HG03025 (cell line): Measurements from ENCODE around the gene KXD1.
"Not testable (repeated sequence)": the region's sequence is repeated elsewhere in the genome, so short reads cannot be mapped to it uniquely, and the experiment has no call there.

Experiments
- ATAC-seq: cut with Tn5 transposase; IDR thresholded peaks from one replicate; pipeline ENCODE4 v1.9.1; 2021; ENCODE audit warnings: mild to moderate bottlenecking, moderate library complexity; ENCODE audit not compliant: unreplicated experiment, low FRiP score

Gene KXD1

DNA sequence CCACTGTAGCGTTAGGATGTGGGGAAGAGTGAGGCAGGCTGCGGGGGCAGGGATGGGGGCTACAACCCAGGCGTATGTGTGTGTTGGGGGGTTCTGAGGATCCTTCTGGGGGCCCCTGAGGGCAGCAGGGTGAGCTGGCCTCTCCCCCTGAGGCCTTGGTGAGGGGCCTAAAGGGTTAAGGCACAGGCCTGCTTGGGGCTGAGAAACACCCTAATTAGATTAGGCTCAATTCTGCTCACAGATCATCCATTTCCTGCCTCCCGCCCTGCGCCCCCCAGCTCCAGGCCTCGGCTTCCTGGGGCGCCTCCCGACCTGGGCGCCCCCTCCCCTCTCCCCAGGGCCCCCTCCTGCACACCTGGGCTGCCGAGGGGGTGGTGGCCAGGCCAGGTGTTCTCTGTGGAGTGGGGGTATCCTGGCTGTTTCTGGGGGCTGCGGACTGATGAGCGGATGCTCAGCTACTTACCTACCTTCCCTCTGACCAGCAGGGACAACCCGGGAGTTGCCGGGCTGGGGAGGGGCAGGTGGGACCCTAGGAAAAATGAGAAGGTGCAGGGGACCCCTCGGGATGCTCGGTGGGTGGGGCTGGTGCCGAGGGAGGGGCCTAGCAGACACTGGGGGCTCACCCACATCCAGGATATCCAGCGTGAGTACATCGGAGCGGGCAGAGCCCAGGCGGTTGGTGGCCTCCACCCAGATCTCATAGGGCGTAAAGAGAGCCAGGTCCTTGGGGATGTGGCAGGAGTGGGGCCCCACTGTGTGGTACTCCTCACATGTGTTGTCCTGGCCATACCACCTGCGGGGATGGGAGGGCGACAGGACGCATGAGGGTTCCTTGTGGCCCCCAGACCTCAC is 40.4 kb downstream of the KXD1 start:
- ATAC-seq = no peak

DNA sequence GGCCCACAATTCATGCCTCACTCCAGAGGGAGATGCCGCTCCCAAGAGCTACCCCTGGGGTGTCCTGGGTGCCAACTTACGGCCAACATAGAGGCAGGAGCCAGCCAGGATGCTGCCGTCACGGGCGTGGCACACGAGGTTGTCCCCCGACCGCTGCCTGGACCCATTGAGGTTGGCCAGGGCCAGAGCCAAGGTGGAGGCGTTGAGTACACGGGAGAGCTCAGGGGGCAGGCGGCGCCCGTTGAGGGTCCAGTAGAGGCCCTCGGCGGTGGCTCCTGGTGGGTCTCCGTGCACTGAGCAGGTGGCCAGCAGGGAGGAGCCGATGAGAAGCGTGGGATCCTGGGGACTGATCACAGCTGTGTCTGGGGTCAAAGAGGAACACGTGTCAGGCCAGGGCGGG is 41.8 kb downstream of the KXD1 start:
- ATAC-seq = no peak

GRCh38 chr19:18600692-18601397 is 43.2 kb downstream of the KXD1 start:
- ATAC-seq = not testable (repeated sequence)

GRCh38 chr19:18601875-18602274 is 44.2 kb downstream of the KXD1 start:
- no peak for ATAC-seq

DNA sequence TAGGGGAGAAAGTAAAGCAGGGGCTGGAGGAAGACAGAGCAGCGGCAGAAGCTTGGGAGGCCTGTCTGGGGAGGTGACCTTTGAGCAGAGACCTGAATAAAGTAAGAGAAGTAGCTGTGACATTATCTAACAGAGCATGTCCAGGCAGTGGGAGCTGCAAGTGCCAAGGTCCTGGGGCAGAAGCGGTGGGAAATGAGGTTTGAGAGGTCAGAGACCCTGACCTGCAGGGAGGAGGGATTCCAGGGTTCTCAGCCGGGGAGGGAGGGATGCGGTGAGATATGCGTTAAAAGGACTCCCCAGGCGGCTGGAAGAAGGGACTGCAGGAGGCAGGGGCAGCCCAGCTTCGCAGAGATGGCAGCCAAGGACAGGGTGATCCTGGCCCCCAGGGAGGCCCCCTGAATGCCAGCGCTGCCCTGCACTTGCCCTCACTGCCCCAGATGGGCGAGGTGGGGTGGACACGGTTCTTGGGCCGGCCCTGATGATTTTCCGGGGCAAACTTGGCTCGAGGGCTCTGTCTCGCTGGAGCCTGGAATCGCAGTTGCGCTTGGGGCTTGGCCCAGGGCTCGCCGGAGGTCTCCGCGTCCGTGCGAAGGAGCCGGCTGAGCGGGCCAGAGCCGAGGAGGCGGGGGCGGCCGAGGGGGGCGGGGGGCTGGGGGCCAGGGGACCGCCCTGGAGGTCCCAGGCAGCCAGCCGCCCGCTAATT is 45.7 kb downstream of the KXD1 start:
- ATAC-seq = no peak

DNA sequence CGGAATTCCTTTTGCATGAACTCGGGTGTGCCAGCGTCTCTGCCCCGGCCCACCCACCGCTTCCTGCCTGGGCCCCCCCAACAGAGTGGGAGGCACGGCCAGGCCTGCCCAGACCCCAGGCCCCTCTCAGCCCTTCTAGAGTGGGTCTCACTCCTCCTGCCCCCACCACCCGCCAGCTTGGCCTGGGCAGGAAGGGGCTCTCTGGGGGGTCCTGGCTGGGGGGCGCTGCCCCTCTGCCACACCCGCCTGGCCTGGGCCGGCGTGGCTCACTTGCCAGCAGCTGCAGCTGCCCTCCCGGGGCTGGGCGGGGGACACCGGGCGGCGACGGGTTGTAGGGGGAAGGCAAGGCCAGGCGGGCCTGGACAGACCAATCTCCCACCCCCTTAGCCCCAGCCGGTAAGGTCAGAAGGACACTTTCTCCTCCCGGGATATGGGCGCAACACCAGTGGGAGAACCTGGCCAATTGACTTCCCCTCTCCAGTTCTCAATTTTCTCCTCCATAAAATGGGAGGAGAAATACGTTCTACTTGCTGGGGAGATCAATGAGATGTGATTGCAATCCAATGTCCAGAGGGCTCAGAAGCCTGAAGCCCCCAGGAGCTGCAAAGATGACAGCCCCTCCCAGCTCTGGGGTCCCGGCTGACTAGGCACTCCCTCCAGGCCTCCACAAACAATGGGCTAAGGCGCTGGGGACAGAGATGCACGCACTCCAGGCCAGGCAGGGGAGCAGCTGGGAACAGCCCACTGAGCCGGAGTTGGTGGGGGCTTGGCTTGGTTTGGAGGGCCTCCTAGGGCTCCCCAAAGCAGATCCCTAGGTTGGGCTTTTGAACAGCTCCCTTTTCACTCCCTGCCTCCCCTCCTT is 46.5 kb downstream of the KXD1 start:
- no peak for ATAC-seq

DNA sequence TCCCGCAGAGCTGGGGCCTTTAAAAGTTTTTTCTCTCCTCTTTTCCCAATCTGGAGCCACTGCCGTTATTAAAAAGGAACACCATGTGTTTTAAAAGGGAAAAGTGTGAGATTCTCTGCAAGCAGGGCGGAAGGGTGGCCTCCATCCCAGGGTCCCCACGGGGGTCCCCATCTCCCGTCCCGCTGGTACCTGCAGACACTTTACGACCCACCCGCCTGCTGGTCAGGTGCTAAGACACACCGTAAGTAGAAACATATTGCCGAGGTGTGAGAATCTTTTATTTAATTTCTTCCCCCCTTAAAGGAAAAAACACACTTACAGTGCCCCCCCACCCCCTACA is 47.1 kb downstream of the KXD1 start:
- ATAC-seq = no peak

DNA sequence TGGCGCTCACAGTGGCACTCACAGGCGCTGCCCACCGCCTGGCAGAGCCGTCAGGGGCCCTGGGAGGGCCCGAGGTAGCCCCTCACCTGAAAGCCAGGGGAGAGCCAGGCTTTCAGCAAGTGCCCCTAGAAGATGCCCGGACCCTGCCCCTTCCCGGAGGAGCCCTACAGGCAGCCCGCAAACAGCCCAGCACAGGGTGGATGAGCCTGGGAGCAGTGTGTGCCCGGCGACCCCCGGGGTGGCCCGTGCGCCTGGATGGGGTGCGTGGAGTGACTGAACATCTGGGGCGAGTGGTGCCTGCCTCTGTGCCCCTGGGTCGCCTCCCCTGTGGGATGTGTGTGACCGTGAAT is 47.5 kb downstream of the KXD1 start:
- no peak for ATAC-seq

GRCh38 chr19:18605546-18606280 is 48.0 kb downstream of the KXD1 start:
- no peak for ATAC-seq

DNA sequence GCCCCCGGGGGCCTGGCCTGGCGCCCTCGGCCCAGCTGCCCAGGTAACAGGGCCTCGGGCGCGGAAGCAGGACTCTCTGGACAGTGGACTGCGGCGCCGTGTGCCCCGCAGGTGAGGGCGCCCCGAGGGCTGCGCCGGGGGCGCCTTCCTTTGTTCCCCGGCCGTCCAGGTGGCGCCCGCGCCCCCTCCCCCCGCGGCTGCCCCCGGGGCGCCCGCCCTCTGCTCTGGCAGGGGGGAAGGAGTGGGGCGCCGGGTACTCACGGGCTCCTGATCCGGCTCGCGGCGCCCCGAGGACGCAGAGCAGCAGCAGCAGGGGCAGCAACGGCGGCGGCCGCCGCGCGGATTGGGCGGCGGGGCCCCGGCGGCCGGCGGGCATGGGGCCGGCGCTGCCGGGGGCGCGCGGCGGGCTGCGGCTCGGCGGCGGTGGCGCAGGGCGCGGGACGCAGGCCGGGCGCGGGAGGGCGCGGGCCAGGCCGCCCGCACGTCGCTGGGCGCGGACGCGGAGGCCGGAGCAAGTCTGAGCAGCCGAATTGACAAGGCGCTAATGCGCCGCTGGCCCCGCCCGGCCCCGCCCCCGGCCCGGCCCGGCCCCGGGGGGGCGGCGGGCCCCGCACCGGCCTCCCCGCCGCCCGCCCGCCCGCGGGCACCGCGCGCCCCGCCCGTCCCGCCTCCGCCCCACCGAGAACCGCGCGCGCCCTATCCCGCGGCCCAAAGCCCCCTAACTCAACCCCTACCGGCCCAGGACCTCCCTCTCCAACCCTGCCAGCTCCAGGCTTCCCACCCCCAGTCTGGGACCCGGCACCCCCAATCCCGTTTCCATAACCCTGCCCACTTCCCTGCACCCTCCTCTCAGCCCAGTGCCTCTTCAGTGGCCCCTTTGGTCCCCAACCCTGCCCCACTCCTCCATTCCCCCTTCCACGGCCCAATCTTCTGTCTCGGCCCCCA is 48.9 kb downstream of the KXD1 start, which contains the start of gene CRLF1:
CRLF1 (minus strand) TSS at position 519 of the 945 bp plus-strand sequence; CDS start at position 376, 143 bp downstream.
- ATAC-seq = no peak

DNA sequence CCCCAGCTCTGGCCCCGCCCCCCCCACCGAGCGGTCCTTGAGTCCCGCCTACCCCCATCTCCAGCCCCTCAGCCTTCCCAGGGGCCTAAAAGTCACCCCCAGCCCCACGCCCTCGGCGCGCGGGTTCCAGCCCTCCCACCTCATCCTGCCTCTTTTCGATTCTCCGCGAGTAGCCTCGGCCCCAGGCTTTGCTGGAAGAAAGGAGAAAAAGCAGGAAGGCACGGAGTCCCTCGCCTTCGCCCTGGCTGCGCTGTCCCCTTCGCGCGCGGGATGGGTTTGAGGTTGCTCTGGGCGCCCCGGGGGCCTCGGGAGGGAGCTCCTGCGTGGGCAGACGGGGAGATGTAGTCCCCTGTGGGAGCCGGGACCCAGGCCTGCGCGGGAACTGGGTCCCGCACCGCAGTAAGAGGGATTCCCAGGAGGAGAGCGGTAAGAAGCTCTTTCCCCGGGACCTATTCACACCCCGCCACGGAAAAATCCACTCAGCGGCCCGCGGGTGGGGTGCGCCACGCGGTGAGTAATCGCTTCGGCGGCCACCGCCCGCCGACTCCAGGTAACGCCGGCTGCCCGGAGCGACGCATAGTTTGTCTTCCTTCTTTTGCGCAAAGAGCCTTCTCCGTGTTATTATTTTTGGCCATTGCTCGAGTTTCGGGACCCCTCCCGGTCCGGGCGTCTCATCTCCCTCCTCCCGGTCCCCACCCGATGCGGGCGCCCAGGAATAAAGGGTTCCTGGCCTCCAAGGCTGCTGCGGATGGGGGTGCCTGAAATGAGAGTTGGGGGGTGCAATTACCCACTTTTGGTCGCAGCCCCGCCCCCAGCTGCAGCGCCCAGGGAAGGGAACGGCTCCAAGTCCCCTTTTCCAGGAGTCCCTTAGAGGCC is 49.8 kb downstream of the KXD1 start:
- ATAC-seq = no peak

DNA sequence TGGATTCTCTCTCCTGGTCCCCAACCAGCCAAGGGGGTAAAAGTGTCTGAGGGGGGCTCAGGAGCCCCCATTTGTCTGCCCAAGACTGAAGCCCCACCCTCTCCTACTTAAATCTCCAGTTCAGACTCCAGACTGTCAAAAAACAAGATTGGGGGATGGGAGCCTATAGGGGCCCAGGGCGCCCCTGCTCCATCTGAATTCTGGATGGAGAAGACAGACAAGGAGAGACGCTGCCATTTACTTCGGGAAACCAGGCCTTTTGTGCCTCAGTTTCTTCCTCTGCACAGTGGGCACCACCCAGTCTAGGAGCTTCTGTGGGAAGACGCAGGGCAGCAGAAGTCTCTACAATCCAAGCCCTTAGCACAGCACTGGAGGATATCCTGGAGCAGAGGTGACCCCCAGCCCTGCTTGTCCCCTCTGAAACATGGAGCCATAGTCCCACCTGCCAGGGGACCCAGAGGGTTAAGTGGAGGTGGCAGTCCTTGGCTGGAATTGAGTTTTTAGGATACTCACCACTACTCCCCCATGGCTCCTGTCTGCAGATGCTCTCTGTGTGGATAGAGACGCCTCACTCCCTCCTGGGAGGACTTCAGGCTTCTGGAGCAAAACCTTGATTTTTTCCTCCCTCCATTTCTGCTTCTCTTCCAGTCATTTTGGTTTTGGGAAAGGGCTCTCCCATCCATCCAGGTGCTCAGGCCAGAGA is 50.6 kb downstream of the KXD1 start:
- ATAC-seq = no peak

GRCh38 chr19:18608805-18609716 is 51.4 kb downstream of the KXD1 start:
- ATAC-seq = no peak

- no peak for ATAC-seq
Observed at GRCh38 chr19:18609717-18610051, 52.0 kb downstream of the KXD1 start.

- ATAC-seq = no peak
Observed at GRCh38 chr19:18610245-18610555, 52.5 kb downstream of the KXD1 start.

DNA sequence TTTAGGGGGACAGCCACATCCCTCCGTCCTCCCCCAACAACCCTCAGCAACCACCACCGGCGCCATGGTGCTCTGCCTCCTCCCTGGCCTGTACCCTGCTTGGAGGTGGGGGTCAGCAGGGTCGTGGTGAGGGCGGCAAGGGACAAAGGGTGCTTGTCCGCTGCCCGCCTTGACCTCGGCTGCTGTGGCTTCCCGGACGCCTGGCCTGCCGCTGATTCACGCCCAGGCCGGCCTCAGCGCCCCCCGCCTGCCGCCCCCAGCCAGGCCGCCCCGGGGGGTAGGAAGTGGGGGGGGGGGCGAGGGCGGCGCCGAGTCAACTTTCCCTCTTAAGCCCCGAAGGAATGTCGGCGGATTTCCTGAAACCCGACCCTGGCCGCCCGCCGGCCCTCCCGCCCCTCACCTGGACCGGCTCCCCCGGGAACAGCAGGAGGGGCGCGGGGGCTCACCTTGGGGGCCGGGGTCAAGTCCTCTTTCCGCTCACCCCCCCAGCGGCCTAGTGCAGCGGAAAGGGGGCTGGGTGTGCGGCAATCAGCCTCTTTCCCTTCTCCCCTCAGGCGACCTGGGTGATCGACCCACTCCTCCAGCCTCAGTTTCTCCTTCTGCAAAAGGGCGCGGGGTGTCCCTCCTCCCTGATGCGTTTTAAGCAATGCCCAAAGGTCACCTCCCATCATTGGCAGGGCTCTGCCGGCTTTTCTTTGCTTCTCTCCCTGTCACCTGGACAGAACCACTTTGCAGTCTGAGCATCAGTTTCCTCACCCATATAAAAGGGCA is 53.1 kb downstream of the KXD1 start:
- no peak for ATAC-seq
